Fibroblast of skin of scalp (primary cell): ENCODE measurements around the gene HARS1. TPM values are rescaled to one million over a fixed set of nuclear protein-coding genes. Genes with fewer than 3 reads are reported as not detected.
"Not testable (repeated sequence)": the region's sequence is repeated elsewhere in the genome, so short reads cannot be mapped to it uniquely, and the experiment has no call there.

Experiments used
- DNase-seq: peaks from one replicate; pipeline ENCODE4 v3.0.0-alpha.2; 2013
- polyA plus RNA-seq, 2 experiments: library from polyadenylated mRNA; unstranded; fragments of 120-200 nt; gene quantifications; one replicate each; pipeline ENCODE4 v1.2.1, GENCODE V29; 2013; ENCODE audit not compliant: insufficient read length in 2 of 2

The HARS1 gene
- polyA plus RNA-seq (2013, experiment 1 of 2; ENCODE audit: insufficient read length), result 79.1 TPM
- 75.5 TPM for polyA plus RNA-seq (2013, experiment 2 of 2; ENCODE audit: insufficient read length)

- peak; percentile 95 for DNase-seq
Measured at GRCh38 chr5:140690941-140691924, at the start of gene HARS1, which contains the start of gene HARS2. Gene HARS1 (minus strand): TSS chr5:140691370. CDS start chr5:140691304, 66 bp downstream. Gene HARS2 (plus strand): TSS chr5:140691455. CDS start chr5:140691649, 194 bp downstream.

- DNase-seq, result no peak
Measured at GRCh38 chr5:140737486-140737885, 46.3 kb upstream of the HARS1 start.

- no peak for DNase-seq
Measured at GRCh38 chr5:140734354-140734753, 43.2 kb upstream of the HARS1 start.

GRCh38 chr5:140733098-140733497 lies 41.9 kb upstream of the HARS1 start:
- no peak for DNase-seq

- peak; percentile 91 for DNase-seq
Measured at GRCh38 chr5:140725799-140726471, 34.8 kb upstream of the HARS1 start.

- not testable (repeated sequence) for DNase-seq
Measured at GRCh38 chr5:140721395-140721794, 30.2 kb upstream of the HARS1 start.

- DNase-seq, result not testable (repeated sequence)
Measured at GRCh38 chr5:140720738-140721137, 29.6 kb upstream of the HARS1 start.

- DNase-seq, result no peak
Measured at GRCh38 chr5:140718266-140718592, 27.1 kb upstream of the HARS1 start.

- not testable (repeated sequence) for DNase-seq
Measured at GRCh38 chr5:140716238-140716637, 25.1 kb upstream of the HARS1 start.

- DNase-seq, result no peak
Measured at GRCh38 chr5:140713562-140714094, 22.5 kb upstream of the HARS1 start.

GRCh38 chr5:140711794-140712193 lies 20.6 kb upstream of the HARS1 start:
- no peak for DNase-seq

- peak; percentile 98 for DNase-seq
Measured at GRCh38 chr5:140710899-140711552, 19.9 kb upstream of the HARS1 start.

- not testable (repeated sequence) for DNase-seq
Measured at GRCh38 chr5:140708787-140709186, 17.6 kb upstream of the HARS1 start.

GRCh38 chr5:140707812-140708211 lies 16.6 kb upstream of the HARS1 start:
- no peak for DNase-seq

- peak; percentile 98 for DNase-seq
Measured at GRCh38 chr5:140700177-140701144, 9.3 kb upstream of the HARS1 start, which contains the start of gene ZMAT2. Gene ZMAT2 (plus strand): TSS chr5:140700447. CDS start chr5:140700461, 14 bp downstream.

GRCh38 chr5:140696891-140697492 lies 5.8 kb upstream of the HARS1 start:
- no peak for DNase-seq

- DNase-seq, result no peak
Measured at GRCh38 chr5:140694276-140694675, 3.1 kb upstream of the HARS1 start.

- no peak for DNase-seq
Measured at GRCh38 chr5:140690376-140690932, 716 bp downstream of the HARS1 start.

- no peak for DNase-seq
Measured at GRCh38 chr5:140678993-140679392, 12.2 kb downstream of the HARS1 start.

GRCh38 chr5:140677947-140678346 lies 13.2 kb downstream of the HARS1 start:
- no peak for DNase-seq
